ENCODE results near the gene PAEP.

The PAEP gene

DNA sequence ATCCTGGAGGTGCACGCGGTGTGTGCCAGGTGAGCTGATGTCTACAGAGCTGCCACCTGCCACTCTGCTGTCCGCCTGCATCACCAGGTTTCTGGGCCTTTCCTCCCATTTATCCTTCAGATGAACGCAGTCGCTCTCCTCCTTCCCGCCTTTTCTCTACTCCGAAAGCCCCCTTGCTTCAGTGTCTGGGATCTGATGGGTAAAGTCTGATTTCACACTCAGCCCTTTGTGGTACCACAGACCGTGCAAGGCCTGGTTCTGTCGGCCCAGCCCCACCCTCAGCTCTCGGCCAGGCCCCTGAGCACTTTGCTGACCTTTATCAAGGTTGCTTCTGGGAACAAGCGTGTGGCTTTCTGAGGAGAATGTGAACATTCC is 45.3 kb downstream of the PAEP start:
- TF ChIP-seq, protein P1, sequence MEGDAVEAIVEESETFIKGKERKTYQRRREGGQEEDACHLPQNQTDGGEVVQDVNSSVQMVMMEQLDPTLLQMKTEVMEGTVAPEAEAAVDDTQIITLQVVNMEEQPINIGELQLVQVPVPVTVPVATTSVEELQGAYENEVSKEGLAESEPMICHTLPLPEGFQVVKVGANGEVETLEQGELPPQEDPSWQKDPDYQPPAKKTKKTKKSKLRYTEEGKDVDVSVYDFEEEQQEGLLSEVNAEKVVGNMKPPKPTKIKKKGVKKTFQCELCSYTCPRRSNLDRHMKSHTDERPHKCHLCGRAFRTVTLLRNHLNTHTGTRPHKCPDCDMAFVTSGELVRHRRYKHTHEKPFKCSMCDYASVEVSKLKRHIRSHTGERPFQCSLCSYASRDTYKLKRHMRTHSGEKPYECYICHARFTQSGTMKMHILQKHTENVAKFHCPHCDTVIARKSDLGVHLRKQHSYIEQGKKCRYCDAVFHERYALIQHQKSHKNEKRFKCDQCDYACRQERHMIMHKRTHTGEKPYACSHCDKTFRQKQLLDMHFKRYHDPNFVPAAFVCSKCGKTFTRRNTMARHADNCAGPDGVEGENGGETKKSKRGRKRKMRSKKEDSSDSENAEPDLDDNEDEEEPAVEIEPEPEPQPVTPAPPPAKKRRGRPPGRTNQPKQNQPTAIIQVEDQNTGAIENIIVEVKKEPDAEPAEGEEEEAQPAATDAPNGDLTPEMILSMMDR (conservative IDR thresholded peaks at IDR 0.05; ENCODE audit: low read depth, low read length) = no peak
- DNase-seq (ENCODE audit: low read depth) = no peak
- no peak overlapping the region for H3K4me3 ChIP-seq (ENCODE audit: low read length)

GRCh38 chr9:135607401-135608293 is 46.1 kb downstream of the PAEP start:
- DNase-seq (ENCODE audit: low read depth) = no peak
- TF ChIP-seq, protein P1 (conservative IDR thresholded peaks at IDR 0.05; ENCODE audit: low read depth, low read length) = no peak
- no peak overlapping the region for H3K4me3 ChIP-seq (ENCODE audit: low read length)

- no peak overlapping the region for H3K4me3 ChIP-seq (ENCODE audit: low read length)
- TF ChIP-seq, protein P1 (conservative IDR thresholded peaks at IDR 0.05; ENCODE audit: low read depth, low read length) = no peak
- no peak for DNase-seq (ENCODE audit: low read depth)
Observed at GRCh38 chr9:135608294-135608998, 46.9 kb downstream of the PAEP start.

DNA sequence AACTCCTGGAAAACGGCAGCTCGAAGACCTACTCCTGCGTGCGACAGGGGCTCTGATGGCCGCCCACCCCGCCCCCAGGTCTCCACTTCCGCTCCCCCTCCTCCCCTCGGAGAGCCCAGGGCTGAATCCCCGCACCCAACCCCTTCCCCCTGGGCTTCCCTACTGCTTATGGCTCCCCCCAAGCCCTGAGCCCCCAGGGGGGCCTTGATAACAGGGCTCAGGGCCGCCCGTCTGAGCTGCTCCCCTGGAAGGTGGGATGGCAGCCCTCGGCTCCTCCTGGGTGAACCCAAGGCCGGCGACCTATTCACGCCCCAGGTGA is 47.4 kb downstream of the PAEP start:
- no peak overlapping the region for H3K4me3 ChIP-seq (ENCODE audit: low read length)
- no peak for DNase-seq (ENCODE audit: low read depth)
- TF ChIP-seq, protein P1 (conservative IDR thresholded peaks at IDR 0.05; ENCODE audit: low read depth, low read length) = no peak

- no peak overlapping the region for H3K4me3 ChIP-seq (ENCODE audit: low read length)
- no peak for DNase-seq (ENCODE audit: low read depth)
- TF ChIP-seq, protein P1 (conservative IDR thresholded peaks at IDR 0.05; ENCODE audit: low read depth, low read length) = no peak
Observed at GRCh38 chr9:135609366-135609955, 47.9 kb downstream of the PAEP start.

DNA sequence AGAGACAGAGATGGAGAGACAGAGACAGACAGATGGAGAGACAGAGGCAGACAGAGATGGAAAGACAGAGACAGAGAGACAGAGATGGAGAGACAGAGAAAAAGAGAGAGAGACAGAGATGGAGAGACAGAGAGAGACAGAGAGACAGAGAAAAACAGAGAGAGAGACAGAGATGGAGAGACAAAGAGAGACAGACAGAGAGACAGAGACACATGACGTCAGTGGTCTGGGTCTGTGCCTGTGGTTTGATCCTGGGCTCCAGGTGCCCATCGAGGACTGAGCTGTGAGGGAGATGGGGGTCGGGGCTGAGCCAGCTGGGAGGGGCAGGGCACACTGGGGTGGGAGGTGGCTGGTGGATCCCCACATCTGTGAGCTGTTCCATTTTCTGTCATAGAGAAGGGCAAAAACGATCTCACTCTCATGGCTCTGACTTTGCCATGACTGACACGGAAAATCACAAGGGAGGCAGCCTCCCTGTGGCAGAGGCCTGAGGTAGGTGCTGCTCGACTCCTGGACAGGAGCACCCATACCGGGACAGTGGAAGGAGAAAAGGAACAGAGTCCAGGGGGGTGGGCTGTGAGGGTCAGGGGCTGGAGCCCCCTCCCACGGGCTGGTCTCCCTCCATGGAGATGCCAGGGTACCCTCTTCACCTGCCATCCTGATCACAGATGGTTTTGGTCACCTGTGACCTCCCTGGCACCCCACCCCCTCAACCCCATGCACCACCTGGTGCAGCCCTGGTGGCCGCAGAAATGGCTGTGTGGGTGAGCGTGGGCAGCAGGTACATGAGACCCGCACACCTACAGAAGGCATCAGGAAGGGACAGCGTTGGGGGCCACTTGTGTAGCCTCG is 49.0 kb downstream of the PAEP start:
- H3K4me3 ChIP-seq (ENCODE audit: low read length) = no peak overlapping the region
- TF ChIP-seq, protein P1 (conservative IDR thresholded peaks at IDR 0.05; ENCODE audit: low read depth, low read length) = no peak
- no peak for DNase-seq (ENCODE audit: low read depth)
